Left ventricle myocardium inferior (tissue), 1 donor: ENCODE results near the gene EXOC2. TPM values are rescaled to one million over a fixed set of nuclear protein-coding genes. Genes with fewer than 3 reads are reported as not detected.

Source experiments
- DNase-seq: peaks from one replicate; pipeline ENCODE4 v3.0.0-alpha.2; 2020
- H3K27ac ChIP-seq: fragments of 200-600 bp; replicated peaks from 2 replicates; pipeline ENCODE4 v1.8.0; 2021
- H3K27me3 ChIP-seq: fragments of 200-600 bp; 2 replicates; pipeline ENCODE4 v1.8.0; 2021; ENCODE audit warnings: low read depth
- H3K36me3 ChIP-seq: fragments of 200-600 bp; 2 replicates; pipeline ENCODE4 v1.8.0; 2021
- H3K4me1 ChIP-seq: fragments of 200-600 bp; 2 replicates; pipeline ENCODE4 v1.8.0; 2021
- H3K4me3 ChIP-seq: fragments of 200-600 bp; 2 replicates; pipeline ENCODE4 v1.8.0; 2021; ENCODE audit warnings: mild to moderate bottlenecking, moderate library complexity
- H3K9me3 ChIP-seq: fragments of 200-600 bp; replicated peaks from 2 replicates; pipeline ENCODE4 v1.8.0; 2021
- CTCF ChIP-seq: fragments of 200-600 bp; IDR thresholded peaks from 2 replicates; pipeline ENCODE4 v1.8.0; 2021; ENCODE audit warnings: antibody characterized with exemption, mild to moderate bottlenecking, borderline replicate concordance
- intact Hi-C: fragments of 100-400 bp; cut with micrococcal nuclease; formaldehyde crosslinking; loops from one replicate; pipeline ENCODE4 v1.11.0; 2022
- total RNA-seq: library from RNA; stranded (reverse); fragmentation: NEBNext Ultra II Directional; extraction: Animal tissue kit (Norgen Biotek cat#: 25700); gene quantifications from one replicate; pipeline ENCODE4 v1.2.1, GENCODE V29; 2021
- donor health status: DM: no; HTN: yes; CAD: no; lungs with severe emphysema.

Gene EXOC2
- total RNA-seq, 1 donor from 2014 or later, result 15.6 TPM

- TF ChIP-seq CTCF, result no peak
- Histone ChIP-seq H3K27ac (no peak overlapping the region), H3K4me3 (no peak overlapping the region), H3K27me3 (no peaks in the 10 kb centered on the region), H3K9me3 (no peaks in the 10 kb centered on the region), H3K4me1 (no peaks in the 10 kb centered on the region), H3K36me3 (peaks cover 38% of the 10 kb centered on the region)
- DNase-seq, result no peak
- intact Hi-C loops, result no loop called here
Observed at GRCh38 chr6:498795-499231, 194.1 kb downstream of the EXOC2 start.

GRCh38 chr6:497258-497657 is 195.7 kb downstream of the EXOC2 start:
- no peak for DNase-seq
- no peak for TF ChIP-seq CTCF
- Histone ChIP-seq H3K4me3 (no peak overlapping the region), H3K27me3 (no peaks in the 10 kb centered on the region), H3K9me3 (peaks cover 3% of the 10 kb centered on the region), H3K4me1 (no peaks in the 10 kb centered on the region), H3K36me3 (peaks cover 52% of the 10 kb centered on the region), H3K27ac (no peak overlapping the region)
- intact Hi-C loops, result no loop called here

- no peak overlapping the region for H3K4me3 ChIP-seq
- no peaks in the 10 kb centered on the region for H3K4me1 ChIP-seq
- peaks cover 55% of the 10 kb centered on the region for H3K36me3 ChIP-seq
- H3K27me3 ChIP-seq, result no peaks in the 10 kb centered on the region
- H3K9me3 ChIP-seq, result peaks cover 3% of the 10 kb centered on the region
- no peak overlapping the region for H3K27ac ChIP-seq
- no peak for DNase-seq
- TF ChIP-seq CTCF, result no peak
- intact Hi-C loops, result no loop called here
Observed at GRCh38 chr6:496649-497048, 196.3 kb downstream of the EXOC2 start.

- intact Hi-C loops, result no loop called here
- Histone ChIP-seq H3K27me3 (no peaks in the 10 kb centered on the region), H3K9me3 (peaks cover 3% of the 10 kb centered on the region), H3K27ac (no peak overlapping the region), H3K4me3 (no peak overlapping the region), H3K4me1 (no peaks in the 10 kb centered on the region), H3K36me3 (peaks cover 68% of the 10 kb centered on the region)
- DNase-seq, result no peak
- TF ChIP-seq CTCF, result no peak
Observed at GRCh38 chr6:494394-494793, 198.5 kb downstream of the EXOC2 start.

- H3K36me3 ChIP-seq, result peaks cover 73% of the 10 kb centered on the region
- H3K27ac ChIP-seq, result no peak overlapping the region
- no peaks in the 10 kb centered on the region for H3K27me3 ChIP-seq
- no peaks in the 10 kb centered on the region for H3K4me1 ChIP-seq
- H3K4me3 ChIP-seq, result no peak overlapping the region
- peaks cover 3% of the 10 kb centered on the region for H3K9me3 ChIP-seq
- TF ChIP-seq CTCF, result no peak
- intact Hi-C loops, result no loop called here
- DNase-seq, result no peak
Observed at GRCh38 chr6:493840-494239, 199.1 kb downstream of the EXOC2 start.
